ENCODE data around the gene CPNE5.

GRCh38 chr6:36858407-36858981, 19.2 kb upstream of the CPNE5 start:
- TF ChIP-seq CTCF (IDR thresholded peaks at IDR 0.05; ENCODE audit: low read length), result no peak
- TF ChIP-seq EZH2 (optimal IDR thresholded peaks at IDR 0.05; ENCODE audit: low read depth, low read length), result no peak

All from MM.1S (cell line).